GM19468 (cell line): ENCODE data around the gene FAM236B.
"Not testable (repeated sequence)": the region's sequence is repeated elsewhere in the genome, so short reads cannot be mapped to it uniquely, and the experiment has no call there.

Experiments used
- ATAC-seq: cut with Tn5 transposase; IDR thresholded peaks from one replicate; pipeline ENCODE4 v1.9.1; 2021; ENCODE audit warnings: mild to moderate bottlenecking, moderate library complexity, moderate number of reproducible peaks; ENCODE audit not compliant: unreplicated experiment; ENCODE audit errors: extremely low read depth

Gene FAM236B

GRCh38 chrX:72782560-72782959, at the start of gene FAM236B:
TSS of gene FAM236B (minus strand) at chrX:72782660. CDS start at chrX:72782560, 100 bp downstream.
- not testable (repeated sequence) for ATAC-seq

- not testable (repeated sequence) for ATAC-seq
Observed at GRCh38 chrX:72830701-72831100, 48.2 kb upstream of the FAM236B start.

GRCh38 chrX:72808110-72808509, 25.6 kb upstream of the FAM236B start, which contains the start of gene FAM236D:
TSS of gene FAM236D (minus strand) at chrX:72808210. CDS start at chrX:72808110, 100 bp downstream.
- ATAC-seq, result not testable (repeated sequence)

GRCh38 chrX:72790390-72790789, 7.9 kb upstream of the FAM236B start:
- not testable (repeated sequence) for ATAC-seq

- not testable (repeated sequence) for ATAC-seq
Observed at GRCh38 chrX:72788142-72788541, 5.7 kb upstream of the FAM236B start.

- ATAC-seq, result not testable (repeated sequence)
Observed at GRCh38 chrX:72783964-72784363, 1.5 kb upstream of the FAM236B start.

GRCh38 chrX:72783365-72783936, 991 bp upstream of the FAM236B start:
- not testable (repeated sequence) for ATAC-seq

GRCh38 chrX:72778146-72778545, 4.3 kb downstream of the FAM236B start:
- not testable (repeated sequence) for ATAC-seq

- peak; percentile 52 for ATAC-seq
Observed at GRCh38 chrX:72777467-72777790, 5.0 kb downstream of the FAM236B start.

- peak; percentile 31 for ATAC-seq
Observed at GRCh38 chrX:72776653-72777466, 5.6 kb downstream of the FAM236B start, which contains the start of gene DMRTC1B. TSS of gene DMRTC1B (plus strand) at chrX:72776890. CDS start at chrX:72845136, 68,246 bp downstream.

GRCh38 chrX:72760454-72760853, 22.0 kb downstream of the FAM236B start:
- not testable (repeated sequence) for ATAC-seq

GRCh38 chrX:72748545-72748944, 33.9 kb downstream of the FAM236B start:
- not testable (repeated sequence) for ATAC-seq

GRCh38 chrX:72745546-72745945, 36.9 kb downstream of the FAM236B start:
- not testable (repeated sequence) for ATAC-seq

GRCh38 chrX:72735561-72735960, 46.9 kb downstream of the FAM236B start:
- ATAC-seq, result no peak

GRCh38 chrX:72733636-72734035, 48.8 kb downstream of the FAM236B start:
- ATAC-seq, result not testable (repeated sequence)
